Measurements from ENCODE around the gene STK39.

The STK39 gene

GRCh38 chr2:168183308-168183997, 63.9 kb downstream of the STK39 start:
- DNase-seq (ENCODE audit: low read depth), result no peak

- no peak for DNase-seq (ENCODE audit: low read depth)
Measured at GRCh38 chr2:168182550-168183249, 64.7 kb downstream of the STK39 start.

- no peak for DNase-seq (ENCODE audit: low read depth)
Measured at GRCh38 chr2:168181825-168182224, 65.6 kb downstream of the STK39 start.

GRCh38 chr2:168180914-168181313, 66.5 kb downstream of the STK39 start:
- no peak for DNase-seq (ENCODE audit: low read depth)

- DNase-seq (ENCODE audit: low read depth), result no peak
Measured at GRCh38 chr2:168180483-168180882, 66.9 kb downstream of the STK39 start.

GRCh38 chr2:168179592-168179991, 67.8 kb downstream of the STK39 start:
- no peak for DNase-seq (ENCODE audit: low read depth)

GRCh38 chr2:168178520-168179324, 68.7 kb downstream of the STK39 start:
- DNase-seq (ENCODE audit: low read depth), result no peak

- no peak for DNase-seq (ENCODE audit: low read depth)
Measured at GRCh38 chr2:168176402-168176801, 71.0 kb downstream of the STK39 start.

GRCh38 chr2:168175469-168175868, 71.9 kb downstream of the STK39 start:
- no peak for DNase-seq (ENCODE audit: low read depth)

- no peak for DNase-seq (ENCODE audit: low read depth)
Measured at GRCh38 chr2:168174756-168175155, 72.6 kb downstream of the STK39 start.

GRCh38 chr2:168172071-168172470, 75.3 kb downstream of the STK39 start:
- DNase-seq (ENCODE audit: low read depth), result no peak

GRCh38 chr2:168171059-168171762, 76.2 kb downstream of the STK39 start:
- DNase-seq (ENCODE audit: low read depth), result no peak

- DNase-seq (ENCODE audit: low read depth), result no peak
Measured at GRCh38 chr2:168169097-168169745, 78.2 kb downstream of the STK39 start.

- no peak for DNase-seq (ENCODE audit: low read depth)
Measured at GRCh38 chr2:168167511-168168263, 79.7 kb downstream of the STK39 start.

- no peak for DNase-seq (ENCODE audit: low read depth)
Measured at GRCh38 chr2:168166902-168167510, 80.4 kb downstream of the STK39 start.

- DNase-seq (ENCODE audit: low read depth), result no peak
Measured at GRCh38 chr2:168165985-168166901, 81.2 kb downstream of the STK39 start.

- DNase-seq (ENCODE audit: low read depth), result no peak
Measured at GRCh38 chr2:168165397-168165796, 82.0 kb downstream of the STK39 start.

- DNase-seq (ENCODE audit: low read depth), result no peak
Measured at GRCh38 chr2:168160897-168161296, 86.5 kb downstream of the STK39 start.

Data from stimulated activated CD8-positive, alpha-beta memory T cell treated with anti-CD3 and anti-CD28 coated beads, Interleukin-12 subunit alpha, Interleukin-12 subunit beta, amount 100 ng/mL, for 4 hours (primary cell).